Fibroblast of skin of scalp (primary cell): ENCODE data around the gene ZSWIM3.
A peak's percentile ranks its signal among the peaks of the same experiment; 100 is the strongest.
"Not testable (repeated sequence)": the region's sequence is repeated elsewhere in the genome, so short reads cannot be mapped to it uniquely, and the experiment has no call there.

ENCODE experiments used
- DNase-seq: peaks from one replicate; pipeline ENCODE4 v3.0.0-alpha.2; 2013

ZSWIM3 gene

GRCh38 chr20:45861221-45862075 is 4.0 kb downstream of the ZSWIM3 start:
- DNase-seq, result no peak

DNA sequence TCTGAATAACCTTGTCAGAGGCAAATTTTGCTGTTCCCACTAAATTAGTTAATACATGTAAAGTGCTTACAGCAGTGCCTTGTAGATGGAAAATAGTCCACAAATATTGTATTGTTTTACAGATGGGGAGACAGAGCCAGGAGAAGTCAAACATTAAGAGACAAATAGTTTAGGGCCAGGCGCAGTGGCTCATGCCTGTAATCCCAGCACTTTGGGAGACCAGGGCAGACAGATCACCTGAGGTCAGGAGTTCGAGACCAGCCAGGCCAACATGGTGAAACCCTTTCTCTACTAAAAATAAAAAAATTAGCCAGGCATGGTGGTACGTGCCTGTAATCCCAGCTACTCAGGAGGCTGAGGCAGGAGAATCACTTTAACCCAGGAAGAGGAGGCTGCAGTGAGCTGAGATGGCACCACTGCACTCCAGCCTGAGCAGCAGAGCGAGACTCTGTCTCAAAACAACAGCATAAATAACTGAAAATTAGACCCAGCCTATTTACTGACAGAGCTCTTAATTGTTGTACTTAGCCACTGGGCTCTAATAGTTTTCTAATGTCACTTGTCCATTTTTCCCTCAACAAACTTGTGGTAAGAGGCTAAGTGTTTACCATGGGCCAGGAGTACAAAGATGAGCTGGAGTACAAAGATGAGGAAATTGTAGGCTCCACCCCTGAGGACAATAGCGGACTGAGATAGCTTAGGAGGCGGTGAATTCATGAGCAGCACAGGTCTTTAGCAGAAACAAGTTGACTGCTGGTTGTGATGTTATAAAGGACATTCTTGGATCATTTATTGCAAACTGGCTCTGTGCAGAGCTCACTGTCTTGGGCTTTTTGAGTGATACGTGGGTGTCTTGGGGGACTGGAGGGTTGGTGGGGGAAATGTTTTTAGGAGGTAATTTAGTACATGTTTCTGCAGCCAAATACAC is 6.4 kb downstream of the ZSWIM3 start:
- no peak for DNase-seq

DNA sequence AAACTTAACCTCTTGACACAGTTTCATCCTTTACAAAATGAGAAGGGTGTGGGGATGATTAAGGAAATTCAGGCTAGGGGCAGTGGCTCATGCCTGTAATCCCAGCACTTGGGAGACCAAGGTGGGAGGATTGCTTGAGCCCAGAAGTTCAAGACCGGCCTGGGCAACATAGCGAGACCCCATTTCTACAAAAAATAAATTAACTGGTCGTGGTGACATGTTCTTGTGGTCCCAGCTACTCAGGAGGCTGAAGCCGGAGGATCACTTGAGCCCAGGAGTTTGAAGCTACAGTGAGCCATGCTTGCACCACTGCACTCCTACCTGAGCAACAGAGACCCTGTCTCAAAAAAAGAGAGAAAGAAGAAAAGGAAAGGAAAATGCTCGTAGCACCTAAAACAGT is 9.0 kb downstream of the ZSWIM3 start:
- no peak for DNase-seq

DNA sequence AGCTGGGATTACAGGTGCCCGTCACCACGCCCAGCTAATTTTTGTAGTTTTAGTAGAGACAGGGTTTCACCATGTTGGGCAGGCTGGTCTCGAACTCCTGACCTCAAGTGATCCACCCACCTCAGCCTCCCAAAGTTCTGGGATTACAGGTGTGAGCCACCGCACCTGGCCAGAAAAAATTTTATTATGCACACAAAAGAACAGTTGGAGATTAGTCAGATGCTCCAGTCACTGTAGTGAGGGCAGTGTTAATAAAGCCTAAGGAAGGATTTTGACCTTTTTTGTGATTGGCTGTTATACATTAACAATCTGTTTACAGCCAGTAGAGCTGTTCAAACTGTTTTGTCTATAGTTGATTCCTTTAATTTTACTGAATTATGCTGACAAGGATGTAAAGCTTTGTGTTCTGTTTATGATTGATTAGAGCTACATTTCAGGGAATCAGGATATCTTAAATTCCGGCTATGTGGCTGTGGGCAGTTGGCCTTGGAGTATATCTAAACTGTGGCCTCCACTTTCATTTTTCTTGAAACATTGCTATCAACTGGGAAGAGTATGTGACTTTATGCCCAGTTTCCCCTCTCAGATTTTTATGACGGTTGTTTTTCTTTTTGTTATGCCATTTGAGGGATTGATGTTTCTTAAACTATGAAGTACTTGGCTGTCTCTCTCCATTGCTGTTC is 9.9 kb downstream of the ZSWIM3 start:
- no peak for DNase-seq

GRCh38 chr20:45867819-45868176 is 10.4 kb downstream of the ZSWIM3 start:
- peak; percentile 45 for DNase-seq

GRCh38 chr20:45872626-45873025 is 15.2 kb downstream of the ZSWIM3 start:
- no peak for DNase-seq

- no peak for DNase-seq
Measured at GRCh38 chr20:45873409-45874103, 16.1 kb downstream of the ZSWIM3 start.

- DNase-seq, result not testable (repeated sequence)
Measured at GRCh38 chr20:45874104-45874481, 16.7 kb downstream of the ZSWIM3 start.

- DNase-seq, result no peak
Measured at GRCh38 chr20:45874576-45874975, 17.2 kb downstream of the ZSWIM3 start.

DNA sequence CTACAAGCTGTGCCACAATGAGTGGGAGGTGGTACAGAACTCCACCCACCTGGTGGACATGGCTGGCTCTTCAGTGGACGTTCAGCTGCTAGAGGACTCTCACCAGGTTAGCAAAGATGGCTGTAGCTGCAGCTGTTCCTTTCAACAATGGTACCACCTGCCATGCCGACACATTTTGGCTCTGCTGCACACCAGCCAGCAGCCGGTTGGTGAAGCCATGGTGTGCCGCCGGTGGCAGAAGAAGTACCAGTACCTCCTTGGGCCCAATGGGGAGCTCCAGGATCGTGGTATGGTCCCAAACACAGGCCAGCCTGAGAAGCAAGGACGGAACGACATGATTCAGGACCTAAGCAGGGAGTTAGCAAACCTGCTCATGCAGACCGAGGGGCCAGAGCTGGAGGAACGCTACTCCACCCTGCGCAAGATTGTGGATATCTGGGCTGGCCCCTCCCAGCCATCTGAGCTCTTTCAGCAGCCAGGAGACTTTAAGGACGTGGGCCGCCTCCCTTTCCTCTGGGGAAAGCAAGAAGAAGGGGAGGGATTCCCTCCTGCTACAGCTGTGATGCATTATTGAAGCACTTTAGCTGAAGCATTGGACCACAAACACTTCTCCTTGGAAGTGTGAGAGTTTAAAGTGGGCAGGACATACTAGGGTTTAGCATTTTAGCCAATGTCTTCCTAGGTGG is 20.8 kb downstream of the ZSWIM3 start:
- DNase-seq, result no peak

DNA sequence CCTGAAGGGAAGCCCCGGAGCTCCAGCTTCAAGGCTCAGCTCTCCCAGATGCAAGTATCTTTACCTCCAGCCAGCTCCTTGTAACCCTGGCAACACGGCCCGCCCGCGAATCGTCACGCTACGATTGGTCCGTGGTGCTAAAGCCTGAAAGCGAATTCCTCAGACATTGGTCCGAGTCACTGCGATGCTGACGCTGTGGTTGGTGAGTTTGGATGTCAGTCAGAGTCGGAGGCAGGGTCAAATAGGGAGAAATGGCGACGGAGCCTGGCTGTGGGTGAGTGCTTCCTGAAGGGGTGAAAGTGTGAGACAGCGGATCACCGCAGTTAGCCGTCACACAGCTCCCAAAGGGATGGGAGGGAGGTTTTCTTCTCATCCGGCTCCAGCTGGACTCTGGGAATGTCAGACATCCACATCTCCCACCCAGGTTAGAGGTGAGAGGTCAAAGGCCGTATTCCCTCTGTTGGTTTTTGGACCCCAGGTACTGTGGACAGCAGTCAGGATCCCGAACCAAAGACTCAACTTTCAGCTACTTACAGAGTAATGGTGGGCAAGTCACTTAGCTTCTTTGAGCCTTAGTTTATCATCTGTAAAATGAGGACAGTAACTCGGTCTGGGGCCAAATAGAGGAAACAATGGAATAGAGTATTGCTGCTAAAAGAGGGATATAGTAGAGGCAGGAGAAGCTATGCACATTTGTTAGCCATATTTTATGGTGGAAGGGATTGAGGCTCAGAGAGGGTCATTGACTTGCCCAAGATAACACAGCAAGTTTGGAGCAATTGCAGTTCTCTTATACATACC is 23.8 kb downstream of the ZSWIM3 start, which contains the start of gene ZSWIM1:
Gene ZSWIM1 (plus strand): TSS at position 240 of the 801 bp plus-strand sequence. CDS start 1,366 bp downstream, outside the sequence.
- peak; percentile 99 for DNase-seq

DNA sequence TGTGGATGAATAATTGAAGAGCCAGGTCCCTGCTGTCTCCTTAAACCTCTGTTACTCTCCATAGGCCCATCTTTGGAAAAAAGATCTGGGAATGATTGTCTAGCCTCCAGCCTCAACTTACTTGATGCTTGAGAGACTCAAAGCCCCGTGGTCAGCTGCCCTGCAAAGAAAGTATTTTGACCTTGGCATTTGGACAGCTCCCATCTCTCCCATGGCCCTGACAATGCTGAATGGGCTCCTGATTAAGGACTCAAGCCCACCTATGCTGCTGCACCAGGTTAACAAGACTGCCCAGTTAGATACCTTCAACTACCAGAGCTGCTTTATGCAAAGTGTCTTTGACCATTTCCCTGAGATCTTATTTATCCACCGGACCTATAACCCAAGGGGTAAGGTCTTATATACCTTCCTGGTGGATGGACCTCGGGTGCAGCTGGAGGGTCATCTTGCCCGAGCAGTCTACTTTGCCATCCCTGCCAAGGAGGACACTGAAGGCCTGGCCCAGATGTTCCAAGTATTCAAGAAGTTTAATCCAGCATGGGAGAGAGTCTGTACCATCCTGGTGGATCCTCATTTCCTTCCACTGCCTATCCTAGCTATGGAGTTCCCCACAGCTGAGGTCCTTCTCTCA is 25.2 kb downstream of the ZSWIM3 start:
- DNase-seq, result no peak

GRCh38 chr20:45883100-45883469 is 25.7 kb downstream of the ZSWIM3 start:
- DNase-seq, result no peak

DNA sequence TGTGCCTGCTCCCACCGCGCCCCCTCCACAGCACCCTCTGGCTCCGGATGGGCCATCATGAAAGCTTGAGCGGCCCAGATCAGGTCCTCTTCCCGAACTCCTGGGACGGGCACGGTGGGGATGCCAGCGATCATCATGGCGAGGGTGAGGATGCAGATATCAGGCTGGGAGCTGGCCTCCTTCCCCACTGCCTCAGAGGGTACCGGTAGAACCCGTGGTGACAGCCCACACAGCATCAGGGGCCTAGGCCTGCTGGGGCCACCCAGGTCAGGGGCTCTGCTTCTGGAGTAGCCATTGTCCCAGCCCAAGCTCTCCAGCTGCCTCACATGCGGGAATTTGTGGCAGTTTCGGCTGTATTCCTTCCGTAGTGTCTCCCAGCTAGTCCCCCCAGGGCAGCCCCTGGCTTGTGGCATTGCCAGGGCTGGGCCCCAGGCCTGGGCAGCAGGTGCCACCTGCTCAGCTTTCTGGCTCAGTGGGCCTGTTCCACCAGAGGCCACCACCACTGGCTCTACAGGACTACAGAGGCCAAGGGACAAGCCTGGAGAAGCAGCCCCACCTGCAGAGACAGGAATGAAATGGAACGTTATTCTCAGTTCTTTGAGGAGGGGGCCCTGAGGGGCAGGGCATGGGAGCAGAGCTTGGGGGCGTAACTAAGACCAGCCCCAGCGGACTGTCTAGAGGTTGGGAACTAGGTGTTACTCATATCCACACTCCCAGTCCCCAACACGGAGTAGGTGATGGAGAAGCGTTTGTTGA is 29.4 kb downstream of the ZSWIM3 start:
- DNase-seq, result no peak

- no peak for DNase-seq
Measured at GRCh38 chr20:45887346-45887715, 29.9 kb downstream of the ZSWIM3 start, which contains the start of gene SPATA25. Gene SPATA25, minus strand, starts transcription at chr20:45887622. Its CDS starts 32 bp downstream, at chr20:45887590.

GRCh38 chr20:45888681-45889080 is 31.3 kb downstream of the ZSWIM3 start:
- no peak for DNase-seq

DNA sequence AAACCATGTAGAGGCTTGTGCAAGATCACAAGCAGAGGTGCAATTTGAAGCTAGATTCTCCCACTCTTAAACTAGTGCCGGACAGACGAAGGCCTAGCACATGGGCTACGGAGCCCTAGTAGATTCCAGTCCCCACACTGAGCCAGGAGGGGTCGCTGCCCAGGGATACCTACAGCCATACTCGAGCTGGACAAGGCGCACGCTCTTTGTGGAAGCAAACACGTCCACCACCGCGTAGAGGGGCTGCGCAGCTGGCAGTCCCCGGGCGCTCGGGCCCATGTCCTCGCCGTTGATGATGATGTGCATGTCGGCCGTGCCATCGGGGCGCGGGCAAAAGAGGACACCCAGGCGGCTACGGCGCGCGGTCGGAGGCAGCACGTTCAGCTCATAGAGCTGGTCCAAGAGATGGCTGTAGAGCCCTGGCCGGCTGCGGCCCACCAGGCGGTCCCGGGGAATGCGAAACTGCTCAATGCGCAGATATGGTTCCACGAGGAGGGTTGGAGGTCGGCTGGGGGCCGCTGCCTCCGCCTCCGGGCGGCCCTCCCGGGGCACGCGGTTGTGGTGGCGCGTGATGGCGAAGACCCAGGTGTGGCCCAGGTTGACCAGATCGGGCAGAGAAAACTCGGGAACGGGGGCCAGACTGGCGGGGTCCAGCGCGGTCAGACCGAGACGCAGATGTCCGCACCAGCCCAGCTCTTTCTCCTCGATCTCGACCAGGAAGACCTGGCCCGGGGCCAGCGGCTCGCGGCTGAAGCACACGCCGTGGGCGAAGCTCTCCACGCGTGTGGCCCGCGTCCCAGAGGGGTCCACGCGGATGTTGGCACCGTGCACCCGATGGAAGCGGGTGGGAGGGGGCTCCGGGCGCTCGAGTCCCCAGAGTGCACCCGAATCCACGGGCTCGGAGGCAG is 32.9 kb downstream of the ZSWIM3 start:
- DNase-seq, result peak; percentile 84
